ENCODE results near the gene PIGC.

DNA sequence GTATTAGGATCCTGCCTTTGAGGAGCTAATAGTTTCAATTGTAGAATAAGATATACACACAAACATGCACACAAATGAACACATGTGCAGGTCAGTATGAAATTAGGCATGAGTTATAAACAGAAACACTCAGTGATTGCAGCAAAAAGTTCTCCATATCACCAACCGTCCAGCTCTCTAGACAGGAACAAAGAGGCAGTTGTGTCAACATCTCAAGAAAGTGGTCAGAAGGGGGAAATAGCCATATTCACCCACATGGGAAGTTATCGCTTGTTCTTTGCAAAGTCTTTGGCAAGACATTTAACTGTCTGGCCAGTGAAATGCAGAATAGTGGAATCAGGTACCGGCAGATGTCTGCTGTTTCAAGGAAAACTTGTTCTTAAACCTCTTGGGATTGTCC, 29.4 kb upstream of the PIGC start:
- no peak for TF ChIP-seq ZNF623 (tag by site-specific recombination; IDR thresholded peaks at IDR 0.05)
- TF ChIP-seq ZNF600 (tag by site-specific recombination; IDR thresholded peaks at IDR 0.05), result no peak
- TF ChIP-seq BCL11A (tag by site-specific recombination; IDR thresholded peaks at IDR 0.05; ENCODE audit: low read depth), result no peak
- TF ChIP-seq, protein P1, sequence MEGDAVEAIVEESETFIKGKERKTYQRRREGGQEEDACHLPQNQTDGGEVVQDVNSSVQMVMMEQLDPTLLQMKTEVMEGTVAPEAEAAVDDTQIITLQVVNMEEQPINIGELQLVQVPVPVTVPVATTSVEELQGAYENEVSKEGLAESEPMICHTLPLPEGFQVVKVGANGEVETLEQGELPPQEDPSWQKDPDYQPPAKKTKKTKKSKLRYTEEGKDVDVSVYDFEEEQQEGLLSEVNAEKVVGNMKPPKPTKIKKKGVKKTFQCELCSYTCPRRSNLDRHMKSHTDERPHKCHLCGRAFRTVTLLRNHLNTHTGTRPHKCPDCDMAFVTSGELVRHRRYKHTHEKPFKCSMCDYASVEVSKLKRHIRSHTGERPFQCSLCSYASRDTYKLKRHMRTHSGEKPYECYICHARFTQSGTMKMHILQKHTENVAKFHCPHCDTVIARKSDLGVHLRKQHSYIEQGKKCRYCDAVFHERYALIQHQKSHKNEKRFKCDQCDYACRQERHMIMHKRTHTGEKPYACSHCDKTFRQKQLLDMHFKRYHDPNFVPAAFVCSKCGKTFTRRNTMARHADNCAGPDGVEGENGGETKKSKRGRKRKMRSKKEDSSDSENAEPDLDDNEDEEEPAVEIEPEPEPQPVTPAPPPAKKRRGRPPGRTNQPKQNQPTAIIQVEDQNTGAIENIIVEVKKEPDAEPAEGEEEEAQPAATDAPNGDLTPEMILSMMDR (tag by site-specific recombination; IDR thresholded peaks at IDR 0.05), result no peak
- TF ChIP-seq ZNF155 (tag by site-specific recombination; IDR thresholded peaks at IDR 0.05), result no peak
- no peak for TF ChIP-seq ZNF394 (tag by site-specific recombination; IDR thresholded peaks at IDR 0.05; ENCODE audit: borderline replicate concordance)
